ENCODE measurements around the gene GATB.

DNA sequence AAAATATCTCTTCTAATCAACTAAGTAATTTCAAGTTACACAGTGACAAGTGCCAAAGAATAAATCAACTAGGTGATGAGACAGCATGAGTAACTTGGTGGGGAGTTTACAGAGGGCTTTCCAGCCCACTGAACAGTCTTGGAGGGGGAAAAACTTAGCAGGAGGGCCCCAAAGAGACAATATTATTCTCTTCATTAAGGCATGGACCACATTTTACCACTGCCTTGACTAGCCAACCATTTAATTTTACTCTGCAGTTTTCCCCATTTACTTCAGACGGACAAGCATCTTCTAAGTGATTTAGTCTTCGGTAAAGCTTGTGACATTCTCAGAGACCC is 25.3 kb upstream of the GATB start:
- TF ChIP-seq EZH2phosphoT487 (IDR thresholded peaks at IDR 0.05; ENCODE audit: low read depth) = no peak
- TF ChIP-seq, protein P1, sequence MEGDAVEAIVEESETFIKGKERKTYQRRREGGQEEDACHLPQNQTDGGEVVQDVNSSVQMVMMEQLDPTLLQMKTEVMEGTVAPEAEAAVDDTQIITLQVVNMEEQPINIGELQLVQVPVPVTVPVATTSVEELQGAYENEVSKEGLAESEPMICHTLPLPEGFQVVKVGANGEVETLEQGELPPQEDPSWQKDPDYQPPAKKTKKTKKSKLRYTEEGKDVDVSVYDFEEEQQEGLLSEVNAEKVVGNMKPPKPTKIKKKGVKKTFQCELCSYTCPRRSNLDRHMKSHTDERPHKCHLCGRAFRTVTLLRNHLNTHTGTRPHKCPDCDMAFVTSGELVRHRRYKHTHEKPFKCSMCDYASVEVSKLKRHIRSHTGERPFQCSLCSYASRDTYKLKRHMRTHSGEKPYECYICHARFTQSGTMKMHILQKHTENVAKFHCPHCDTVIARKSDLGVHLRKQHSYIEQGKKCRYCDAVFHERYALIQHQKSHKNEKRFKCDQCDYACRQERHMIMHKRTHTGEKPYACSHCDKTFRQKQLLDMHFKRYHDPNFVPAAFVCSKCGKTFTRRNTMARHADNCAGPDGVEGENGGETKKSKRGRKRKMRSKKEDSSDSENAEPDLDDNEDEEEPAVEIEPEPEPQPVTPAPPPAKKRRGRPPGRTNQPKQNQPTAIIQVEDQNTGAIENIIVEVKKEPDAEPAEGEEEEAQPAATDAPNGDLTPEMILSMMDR (IDR thresholded peaks at IDR 0.05; ENCODE audit: low read depth, low read length) = no peak
